ENCODE measurements around the gene PLAGL2. TPM values are rescaled to one million over a fixed set of nuclear protein-coding genes. Genes with fewer than 3 reads are reported as not detected.

The PLAGL2 gene, protein sequence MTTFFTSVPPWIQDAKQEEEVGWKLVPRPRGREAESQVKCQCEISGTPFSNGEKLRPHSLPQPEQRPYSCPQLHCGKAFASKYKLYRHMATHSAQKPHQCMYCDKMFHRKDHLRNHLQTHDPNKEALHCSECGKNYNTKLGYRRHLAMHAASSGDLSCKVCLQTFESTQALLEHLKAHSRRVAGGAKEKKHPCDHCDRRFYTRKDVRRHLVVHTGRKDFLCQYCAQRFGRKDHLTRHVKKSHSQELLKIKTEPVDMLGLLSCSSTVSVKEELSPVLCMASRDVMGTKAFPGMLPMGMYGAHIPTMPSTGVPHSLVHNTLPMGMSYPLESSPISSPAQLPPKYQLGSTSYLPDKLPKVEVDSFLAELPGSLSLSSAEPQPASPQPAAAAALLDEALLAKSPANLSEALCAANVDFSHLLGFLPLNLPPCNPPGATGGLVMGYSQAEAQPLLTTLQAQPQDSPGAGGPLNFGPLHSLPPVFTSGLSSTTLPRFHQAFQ
- total RNA-seq, result 10 to 100 TPM; 14.5 to 15.8 TPM
- polyA plus RNA-seq, result 10 to 100 TPM in 1 of 2 donors, 1 to 10 TPM in 1; 4.6 to 11.4 TPM
- long read RNA-seq, donor 1, full-length matches to known transcripts, result 5 of 5 reads
- long read RNA-seq, donor 1, partial matches to known transcripts, result 0 of 5 reads
- long read RNA-seq, donor 1, other reads (novel, unspliced or antisense), result 0 of 5 reads
- long read RNA-seq, donor 2, full-length matches to known transcripts, result 2 of 2 reads
- long read RNA-seq, donor 2, partial matches to known transcripts, result 0 of 2 reads
- long read RNA-seq, donor 2, other reads (novel, unspliced or antisense), result 0 of 2 reads
- long read RNA-seq, donor 3, full-length matches to known transcripts, result 2 of 2 reads
- long read RNA-seq, donor 3, partial matches to known transcripts, result 0 of 2 reads
- long read RNA-seq, donor 3, other reads (novel, unspliced or antisense), result 0 of 2 reads
- long read RNA-seq, donor 4, full-length matches to known transcripts, result 2 of 2 reads
- long read RNA-seq, donor 4, partial matches to known transcripts, result 0 of 2 reads
- long read RNA-seq, donor 4, other reads (novel, unspliced or antisense), result 0 of 2 reads
- long read RNA-seq, donor 5, full-length matches to known transcripts, result 5 of 5 reads
- long read RNA-seq, donor 5, partial matches to known transcripts, result 0 of 5 reads
- long read RNA-seq, donor 5, other reads (novel, unspliced or antisense), result 0 of 5 reads

DNA sequence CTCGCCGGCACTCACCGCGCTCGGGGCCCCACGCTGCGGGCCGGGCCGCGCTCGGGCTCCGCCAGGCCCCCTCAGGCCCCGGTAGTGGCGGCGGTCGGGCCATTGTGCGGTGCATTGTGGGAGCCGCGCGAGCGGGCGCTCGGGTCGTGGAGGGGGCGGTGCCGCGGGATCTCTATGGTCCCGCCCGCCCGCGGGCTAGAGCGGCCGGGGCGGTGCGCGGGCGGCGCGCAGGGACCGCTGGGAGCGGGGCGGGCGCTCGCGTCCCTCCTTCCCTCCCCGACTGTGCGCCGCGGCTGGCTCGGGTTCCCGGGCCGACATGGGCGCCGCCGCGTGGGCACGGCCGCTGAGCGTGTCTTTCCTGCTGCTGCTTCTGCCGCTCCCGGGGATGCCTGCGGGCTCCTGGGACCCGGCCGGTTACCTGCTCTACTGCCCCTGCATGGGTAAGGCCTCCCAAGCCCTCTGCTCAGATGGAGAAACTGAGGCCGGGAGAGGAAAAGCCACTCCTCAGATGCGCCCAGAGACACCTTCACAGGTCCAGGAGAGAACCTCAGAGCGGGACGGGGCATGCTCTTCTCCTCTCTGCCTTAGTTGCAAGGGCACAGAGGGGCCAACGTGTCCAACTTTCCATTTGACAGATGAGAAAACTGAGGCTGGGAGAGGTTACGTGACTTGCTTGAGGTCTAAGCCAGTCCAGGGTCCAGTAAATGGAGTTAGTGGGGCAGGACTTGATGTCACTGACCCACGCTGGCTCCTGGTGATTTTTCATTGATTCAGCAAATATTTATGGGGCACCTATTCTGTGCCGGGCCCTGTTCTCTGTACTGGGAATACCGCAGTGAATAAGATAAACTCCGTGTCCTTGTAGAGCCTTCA, at the start of gene PLAGL2, which contains the start of gene POFUT1:
Gene PLAGL2, minus strand, starts transcription at position 118 of the 873 bp plus-strand sequence. CDS start 5,565 bp downstream, outside the sequence.
Gene POFUT1, plus strand, starts transcription at position 255 of the 873 bp plus-strand sequence. Its CDS starts 62 bp downstream, at position 317.
- ATAC-seq (ENCODE audit: insufficient read depth, low FRiP score) (peak; percentile 95), DNase-seq (peak; percentile 87 to 94 (median 88))
- TF ChIP-seq, protein P1, sequence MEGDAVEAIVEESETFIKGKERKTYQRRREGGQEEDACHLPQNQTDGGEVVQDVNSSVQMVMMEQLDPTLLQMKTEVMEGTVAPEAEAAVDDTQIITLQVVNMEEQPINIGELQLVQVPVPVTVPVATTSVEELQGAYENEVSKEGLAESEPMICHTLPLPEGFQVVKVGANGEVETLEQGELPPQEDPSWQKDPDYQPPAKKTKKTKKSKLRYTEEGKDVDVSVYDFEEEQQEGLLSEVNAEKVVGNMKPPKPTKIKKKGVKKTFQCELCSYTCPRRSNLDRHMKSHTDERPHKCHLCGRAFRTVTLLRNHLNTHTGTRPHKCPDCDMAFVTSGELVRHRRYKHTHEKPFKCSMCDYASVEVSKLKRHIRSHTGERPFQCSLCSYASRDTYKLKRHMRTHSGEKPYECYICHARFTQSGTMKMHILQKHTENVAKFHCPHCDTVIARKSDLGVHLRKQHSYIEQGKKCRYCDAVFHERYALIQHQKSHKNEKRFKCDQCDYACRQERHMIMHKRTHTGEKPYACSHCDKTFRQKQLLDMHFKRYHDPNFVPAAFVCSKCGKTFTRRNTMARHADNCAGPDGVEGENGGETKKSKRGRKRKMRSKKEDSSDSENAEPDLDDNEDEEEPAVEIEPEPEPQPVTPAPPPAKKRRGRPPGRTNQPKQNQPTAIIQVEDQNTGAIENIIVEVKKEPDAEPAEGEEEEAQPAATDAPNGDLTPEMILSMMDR (IDR thresholded peaks at IDR 0.05; ENCODE audit: control extremely low read depth, extremely low read depth), result no peak
- Histone ChIP-seq H3K36me3 (ENCODE audit: control insufficient read depth in 4 of 4, insufficient read depth in 4 of 4, low read length in 4 of 4) (peaks cover 0 to 6% (median 4%) of the 10 kb centered on the region in 4 donors), H3K27me3 (ENCODE audit: control insufficient read depth in 3 of 3, insufficient read depth in 3 of 3, low read length in 2 of 3) (no peaks in the 10 kb centered on the region), H3K4me3 (peak within 1 kb of the TSS; percentile 94), H3K4me1 (ENCODE audit: control insufficient read depth in 5 of 5, insufficient read depth in 5 of 5, low read length in 5 of 5) (peaks cover 10 to 37% (median 18%) of the 10 kb centered on the region in 5 donors), H3K27ac (ENCODE audit: low read depth in 1 of 2, low read length in 1 of 2) (peak within 1 kb of the TSS; percentile 87 to 98), H3K9ac (ENCODE audit: insufficient read depth in 1 of 2, low read length in 2 of 2) (peak within 1 kb of the TSS; percentile 92 to 97), H3K9me3 (ENCODE audit: control insufficient read depth in 4 of 4, insufficient read depth in 3 of 4, low read length in 3 of 4) (no peaks in the 10 kb centered on the region)
- WGBS, 2 donors, result 1 to 2% methylated on average over 54 to 74 of the region's 74 CpGs

DNA sequence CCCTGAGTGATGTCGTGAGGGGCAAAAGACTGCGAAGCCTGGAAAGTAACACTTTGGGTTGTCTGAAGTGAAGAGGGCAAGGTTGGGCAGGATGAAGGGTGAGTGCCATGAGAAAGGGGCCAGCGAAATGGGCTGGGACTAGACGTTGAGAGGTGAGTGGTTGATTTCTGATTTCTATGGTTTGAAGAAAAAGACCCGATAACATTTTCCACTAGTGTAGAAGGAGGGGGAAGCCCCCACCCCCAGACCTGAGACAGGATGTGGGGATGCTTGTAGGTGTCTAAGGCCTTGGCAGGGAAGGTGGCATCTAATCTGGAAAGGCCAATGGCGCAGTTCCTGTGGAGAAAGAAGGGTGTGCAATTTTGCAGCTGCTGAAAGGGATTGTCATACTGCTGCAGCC, 44.6 kb upstream of the PLAGL2 start:
- TF ChIP-seq, protein P1 (IDR thresholded peaks at IDR 0.05; ENCODE audit: control extremely low read depth, extremely low read depth), result no peak
- Histone ChIP-seq H3K9ac (ENCODE audit: insufficient read depth in 1 of 2, low read length in 2 of 2) (no peak overlapping the region), H3K4me3 (no peak overlapping the region), H3K27ac (ENCODE audit: low read depth in 1 of 2, low read length in 1 of 2) (no peak overlapping the region), H3K36me3 (ENCODE audit: control insufficient read depth in 4 of 4, insufficient read depth in 4 of 4, low read length in 4 of 4) (no peaks in the 10 kb centered on the region), H3K4me1 (ENCODE audit: control insufficient read depth in 5 of 5, insufficient read depth in 5 of 5, low read length in 5 of 5) (no peaks in the 10 kb centered on the region), H3K27me3 (ENCODE audit: control insufficient read depth in 3 of 3, insufficient read depth in 3 of 3, low read length in 2 of 3) (no peaks in the 10 kb centered on the region), H3K9me3 (ENCODE audit: control insufficient read depth in 4 of 4, insufficient read depth in 3 of 4, low read length in 3 of 4) (peaks cover 0 to 2% (median 0%) of the 10 kb centered on the region in 4 donors)
- no peak for ATAC-seq (ENCODE audit: insufficient read depth, low FRiP score)
- no peak for DNase-seq
- 87 to 96% methylated on average over 6 of the region's 6 CpGs for WGBS, 2 donors

DNA sequence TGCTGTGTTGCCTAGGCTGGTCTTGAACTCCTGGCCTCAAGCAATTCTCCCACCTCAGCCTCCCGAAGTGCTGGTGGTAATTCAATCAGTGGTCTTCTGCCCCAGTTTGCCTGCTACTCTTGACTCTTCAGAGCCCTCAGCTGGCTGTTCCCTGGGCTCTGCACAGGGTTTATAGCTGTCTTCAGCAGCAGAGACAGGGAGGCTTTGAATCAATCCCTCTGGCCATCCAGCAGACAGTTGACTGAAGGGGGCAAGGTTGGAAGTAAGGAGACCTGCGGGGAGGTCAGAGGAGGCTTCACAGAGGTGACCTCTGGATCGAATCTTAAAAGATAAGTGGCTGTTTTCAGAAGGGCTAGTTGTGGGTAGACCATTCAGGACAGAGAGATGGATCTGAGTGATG, 43.9 kb upstream of the PLAGL2 start:
- 67 to 76% methylated on average over 3 of the region's 3 CpGs for WGBS, 2 donors
- TF ChIP-seq, protein P1 (IDR thresholded peaks at IDR 0.05; ENCODE audit: control extremely low read depth, extremely low read depth), result no peak
- H3K27ac ChIP-seq (ENCODE audit: low read depth in 1 of 2, low read length in 1 of 2), result no peak overlapping the region
- no peak overlapping the region for H3K9ac ChIP-seq (ENCODE audit: insufficient read depth in 1 of 2, low read length in 2 of 2)
- H3K4me1 ChIP-seq (ENCODE audit: control insufficient read depth in 5 of 5, insufficient read depth in 5 of 5, low read length in 5 of 5), result no peaks in the 10 kb centered on the region
- peaks cover 0 to 2% (median 0%) of the 10 kb centered on the region in 4 donors for H3K9me3 ChIP-seq (ENCODE audit: control insufficient read depth in 4 of 4, insufficient read depth in 3 of 4, low read length in 3 of 4)
- H3K4me3 ChIP-seq, result no peak overlapping the region
- no peaks in the 10 kb centered on the region for H3K36me3 ChIP-seq (ENCODE audit: control insufficient read depth in 4 of 4, insufficient read depth in 4 of 4, low read length in 4 of 4)
- no peaks in the 10 kb centered on the region for H3K27me3 ChIP-seq (ENCODE audit: control insufficient read depth in 3 of 3, insufficient read depth in 3 of 3, low read length in 2 of 3)
- DNase-seq, result no peak
- no peak for ATAC-seq (ENCODE audit: insufficient read depth, low FRiP score)
